ENCODE measurements around the gene SARDH.

SARDH gene

GRCh38 chr9:133711428-133712220, 26.5 kb downstream of the SARDH start:
- H3K9me3 ChIP-seq (ENCODE audit: control insufficient read depth, low read length): no peaks in the 10 kb centered on the region
- peaks cover 58% of the 10 kb centered on the region for H3K4me1 ChIP-seq (ENCODE audit: control insufficient read depth, insufficient read depth, low read length, poor library complexity, severe bottlenecking)
- H3K27ac ChIP-seq (ENCODE audit: low read depth, low read length, severe bottlenecking): peak overlapping the region; percentile 73
- no peak overlapping the region for H3K4me3 ChIP-seq (ENCODE audit: extremely low read depth, insufficient read depth, low read length, poor library complexity, severe bottlenecking)
- no peaks in the 10 kb centered on the region for H3K36me3 ChIP-seq (ENCODE audit: control insufficient read depth, insufficient read depth, low read length)
- WGBS, 2 experiments (ENCODE audit: insufficient coverage in 2 of 2): 82 to 89% methylated on average over 27 to 29 of the region's 32 CpGs

DNA sequence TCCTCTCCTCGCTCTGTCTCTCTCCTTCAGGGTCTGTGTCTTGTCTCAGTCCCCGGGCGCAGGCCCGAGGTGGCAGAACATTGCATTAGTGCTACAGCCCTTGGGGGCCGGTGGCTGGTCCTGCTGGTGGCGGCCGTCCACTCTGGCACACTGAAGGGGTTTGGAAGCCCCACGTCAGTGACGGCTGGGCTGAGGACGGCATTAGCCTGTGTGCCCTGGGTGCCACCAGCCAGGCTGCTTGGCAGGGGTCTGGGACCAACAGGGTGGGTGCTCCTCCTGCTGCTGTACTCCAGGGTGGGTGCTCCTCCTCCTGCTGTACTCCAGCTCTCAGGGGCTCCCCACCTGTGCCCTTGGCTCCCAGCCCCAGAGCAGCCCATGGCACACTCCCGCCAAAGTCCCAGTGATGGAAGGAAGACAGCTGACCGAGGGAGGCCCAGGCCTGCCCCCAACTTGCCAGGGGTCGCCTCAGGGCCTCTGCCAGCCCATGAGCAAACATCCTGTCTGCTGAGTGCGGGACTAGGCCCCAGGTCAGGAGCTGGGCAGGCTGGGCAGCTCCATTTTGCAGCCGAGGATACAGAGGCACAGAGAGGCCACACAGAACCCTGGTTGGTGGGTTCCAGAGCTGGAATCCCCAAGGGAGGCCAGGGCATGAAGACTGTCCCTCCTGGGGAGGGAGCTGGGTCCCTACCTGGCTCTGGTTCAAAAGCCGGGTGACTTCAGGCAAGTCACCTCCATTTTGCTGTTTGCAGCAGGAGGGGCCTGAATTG, 27.3 kb downstream of the SARDH start:
- Histone ChIP-seq H3K4me1 (ENCODE audit: control insufficient read depth, insufficient read depth, low read length, poor library complexity, severe bottlenecking) (peaks cover 50% of the 10 kb centered on the region), H3K27ac (ENCODE audit: low read depth, low read length, severe bottlenecking) (peak overlapping the region; percentile 73), H3K9me3 (ENCODE audit: control insufficient read depth, low read length) (no peaks in the 10 kb centered on the region), H3K4me3 (ENCODE audit: extremely low read depth, insufficient read depth, low read length, poor library complexity, severe bottlenecking) (no peak overlapping the region), H3K36me3 (ENCODE audit: control insufficient read depth, insufficient read depth, low read length) (no peaks in the 10 kb centered on the region)
- 87 to 92% methylated on average over 15 to 16 of the region's 16 CpGs for WGBS, 2 experiments (ENCODE audit: insufficient coverage in 2 of 2)

- Histone ChIP-seq H3K36me3 (ENCODE audit: control insufficient read depth, insufficient read depth, low read length) (no peaks in the 10 kb centered on the region), H3K27ac (ENCODE audit: low read depth, low read length, severe bottlenecking) (no peak overlapping the region), H3K9me3 (ENCODE audit: control insufficient read depth, low read length) (no peaks in the 10 kb centered on the region), H3K4me3 (ENCODE audit: extremely low read depth, insufficient read depth, low read length, poor library complexity, severe bottlenecking) (no peak overlapping the region), H3K4me1 (ENCODE audit: control insufficient read depth, insufficient read depth, low read length, poor library complexity, severe bottlenecking) (peaks cover 41% of the 10 kb centered on the region)
- 94 to 95% methylated on average over 29 to 32 of the region's 32 CpGs for WGBS, 2 experiments (ENCODE audit: insufficient coverage in 2 of 2)
Measured at GRCh38 chr9:133709691-133710571, 28.2 kb downstream of the SARDH start.

DNA sequence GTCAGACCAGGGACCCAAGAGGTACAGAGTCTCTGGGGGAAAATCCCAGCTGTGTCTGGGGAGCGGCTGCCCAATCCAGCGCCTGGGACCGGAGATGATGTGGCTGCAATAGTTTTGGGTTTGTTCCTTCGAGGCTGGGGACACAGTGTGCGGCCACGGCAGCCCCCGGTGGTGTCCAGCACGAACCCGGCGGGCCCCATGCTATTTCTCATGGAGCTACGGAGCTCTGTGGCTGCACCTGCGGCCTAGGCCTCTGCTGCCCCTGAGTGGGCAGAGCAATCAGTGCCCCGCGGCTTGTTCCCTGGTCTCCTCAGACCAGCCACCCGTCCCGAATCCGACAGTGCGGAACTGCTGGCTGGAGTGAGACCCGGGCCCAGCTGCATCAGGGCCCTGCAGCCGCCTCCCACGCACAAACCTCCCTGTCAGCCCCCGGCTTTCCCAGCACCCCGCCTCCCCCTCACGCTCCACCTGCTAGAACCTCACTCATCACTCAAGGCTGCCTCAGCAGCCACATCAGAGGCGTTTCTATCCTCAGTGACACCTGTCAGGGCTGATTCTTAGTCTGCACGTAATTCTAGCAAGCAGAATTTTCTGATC, 29.0 kb downstream of the SARDH start:
- peaks cover 35% of the 10 kb centered on the region for H3K4me1 ChIP-seq (ENCODE audit: control insufficient read depth, insufficient read depth, low read length, poor library complexity, severe bottlenecking)
- H3K9me3 ChIP-seq (ENCODE audit: control insufficient read depth, low read length): no peaks in the 10 kb centered on the region
- no peaks in the 10 kb centered on the region for H3K36me3 ChIP-seq (ENCODE audit: control insufficient read depth, insufficient read depth, low read length)
- WGBS, 2 experiments (ENCODE audit: insufficient coverage in 2 of 2): 80 to 84% methylated on average over 22 to 25 of the region's 26 CpGs
- H3K27ac ChIP-seq (ENCODE audit: low read depth, low read length, severe bottlenecking): no peak overlapping the region
- no peak overlapping the region for H3K4me3 ChIP-seq (ENCODE audit: extremely low read depth, insufficient read depth, low read length, poor library complexity, severe bottlenecking)

DNA sequence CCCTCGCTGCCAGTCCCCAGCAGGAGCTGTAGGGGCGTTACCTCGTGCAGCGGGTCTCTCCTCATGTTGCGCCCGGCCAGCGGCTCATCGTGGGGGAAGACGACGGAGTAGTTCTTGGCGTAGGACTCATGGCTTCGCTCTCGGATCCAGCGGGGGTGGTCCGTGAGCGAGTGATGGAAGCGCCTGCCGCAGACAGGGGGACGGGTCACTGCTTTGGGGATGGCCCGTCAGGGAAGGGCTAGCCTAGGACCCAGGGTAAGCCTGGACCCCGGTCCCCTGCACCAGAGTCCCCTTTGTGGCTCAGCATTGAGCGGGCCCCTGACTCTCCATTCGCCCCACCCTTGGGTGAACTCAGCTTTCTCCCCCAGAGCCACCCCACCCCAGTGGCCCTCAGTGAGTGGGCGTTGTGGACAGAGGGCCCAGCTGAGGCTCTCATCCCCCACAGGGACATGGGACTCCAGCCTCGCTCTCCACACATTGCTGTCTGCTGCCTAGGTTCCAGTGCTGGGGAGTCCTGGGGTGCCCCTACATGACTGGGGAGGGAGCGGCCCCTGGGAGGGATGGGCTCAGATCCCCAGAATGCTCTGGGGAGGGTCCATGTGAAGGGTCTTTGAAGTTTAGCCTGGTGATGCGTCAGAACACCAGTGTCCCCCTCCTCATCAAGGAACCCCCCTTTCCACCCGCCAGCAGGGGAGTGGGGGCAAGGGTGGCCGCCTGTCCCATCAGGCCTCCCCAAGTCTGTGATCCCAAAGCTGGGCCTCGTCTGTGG, 29.7 kb downstream of the SARDH start:
- Histone ChIP-seq H3K4me1 (ENCODE audit: control insufficient read depth, insufficient read depth, low read length, poor library complexity, severe bottlenecking) (peaks cover 28% of the 10 kb centered on the region), H3K9me3 (ENCODE audit: control insufficient read depth, low read length) (no peaks in the 10 kb centered on the region), H3K4me3 (ENCODE audit: extremely low read depth, insufficient read depth, low read length, poor library complexity, severe bottlenecking) (no peak overlapping the region), H3K27ac (ENCODE audit: low read depth, low read length, severe bottlenecking) (no peak overlapping the region), H3K36me3 (ENCODE audit: control insufficient read depth, insufficient read depth, low read length) (no peaks in the 10 kb centered on the region)
- 93 to 95% methylated on average over 19 to 30 of the region's 30 CpGs for WGBS, 2 experiments (ENCODE audit: insufficient coverage in 2 of 2)

GRCh38 chr9:133707763-133708245, 30.3 kb downstream of the SARDH start:
- H3K4me3 ChIP-seq (ENCODE audit: extremely low read depth, insufficient read depth, low read length, poor library complexity, severe bottlenecking): no peak overlapping the region
- no peaks in the 10 kb centered on the region for H3K36me3 ChIP-seq (ENCODE audit: control insufficient read depth, insufficient read depth, low read length)
- WGBS, 2 experiments (ENCODE audit: insufficient coverage in 2 of 2): 89 to 92% methylated on average over 15 of the region's 15 CpGs
- H3K27ac ChIP-seq (ENCODE audit: low read depth, low read length, severe bottlenecking): no peak overlapping the region
- H3K9me3 ChIP-seq (ENCODE audit: control insufficient read depth, low read length): no peaks in the 10 kb centered on the region
- H3K4me1 ChIP-seq (ENCODE audit: control insufficient read depth, insufficient read depth, low read length, poor library complexity, severe bottlenecking): peaks cover 23% of the 10 kb centered on the region

DNA sequence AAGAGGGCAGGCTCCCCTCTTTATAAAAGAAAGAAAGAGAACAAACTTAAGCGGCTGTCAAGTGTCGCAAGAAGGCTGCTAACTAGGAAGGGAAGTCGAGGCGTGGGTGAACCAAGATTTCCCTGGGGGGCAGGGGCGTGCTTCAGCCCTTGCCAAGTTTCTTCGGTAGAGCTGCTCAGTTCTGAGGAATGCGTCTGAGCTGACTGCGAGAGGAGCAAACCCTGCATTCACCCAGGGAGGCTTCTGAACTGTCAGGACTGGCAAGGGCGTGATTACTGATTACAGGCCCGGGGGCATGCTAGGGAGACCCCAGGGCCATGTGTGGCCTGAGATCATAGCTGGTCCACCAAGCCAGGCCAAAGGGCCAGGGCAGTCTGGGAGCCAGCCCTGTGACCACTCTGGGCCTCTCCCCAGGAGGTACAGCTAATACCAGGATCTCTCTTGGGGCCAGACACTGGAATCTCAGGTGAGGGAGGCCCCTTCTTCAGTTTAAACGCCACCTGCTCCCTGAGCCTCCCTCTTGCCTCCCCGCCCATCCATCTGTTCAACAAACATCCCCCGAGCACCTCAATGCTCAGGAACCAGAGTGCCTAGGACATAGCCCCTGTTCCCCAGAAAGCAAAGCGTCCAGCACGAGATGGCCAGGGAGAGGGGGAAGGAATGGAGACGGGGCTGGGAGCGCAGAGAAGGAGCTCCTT, 30.9 kb downstream of the SARDH start:
- WGBS, 2 experiments (ENCODE audit: insufficient coverage in 2 of 2): 87 to 92% methylated on average over 13 to 15 of the region's 17 CpGs
- H3K27ac ChIP-seq (ENCODE audit: low read depth, low read length, severe bottlenecking): no peak overlapping the region

GRCh38 chr9:133706307-133707050, 31.7 kb downstream of the SARDH start:
- Histone ChIP-seq H3K36me3 (ENCODE audit: control insufficient read depth, insufficient read depth, low read length) (no peaks in the 10 kb centered on the region), H3K9me3 (ENCODE audit: control insufficient read depth, low read length) (no peaks in the 10 kb centered on the region), H3K27ac (ENCODE audit: low read depth, low read length, severe bottlenecking) (no peak overlapping the region), H3K4me3 (ENCODE audit: extremely low read depth, insufficient read depth, low read length, poor library complexity, severe bottlenecking) (no peak overlapping the region), H3K4me1 (ENCODE audit: control insufficient read depth, insufficient read depth, low read length, poor library complexity, severe bottlenecking) (peaks cover 21% of the 10 kb centered on the region)
- 83 to 84% methylated on average over 7 to 9 of the region's 12 CpGs for WGBS, 2 experiments (ENCODE audit: insufficient coverage in 2 of 2)

More for the DNA sequence above, 30.9 kb downstream of the SARDH start:
- H3K4me3 ChIP-seq (ENCODE audit: extremely low read depth, insufficient read depth, low read length, poor library complexity, severe bottlenecking): no peak overlapping the region
- no peaks in the 10 kb centered on the region for H3K9me3 ChIP-seq (ENCODE audit: control insufficient read depth, low read length)
- peaks cover 21% of the 10 kb centered on the region for H3K4me1 ChIP-seq (ENCODE audit: control insufficient read depth, insufficient read depth, low read length, poor library complexity, severe bottlenecking)
- no peaks in the 10 kb centered on the region for H3K36me3 ChIP-seq (ENCODE audit: control insufficient read depth, insufficient read depth, low read length)

GRCh38 chr9:133705576-133705975, 32.6 kb downstream of the SARDH start:
- Histone ChIP-seq H3K9me3 (ENCODE audit: control insufficient read depth, low read length) (no peaks in the 10 kb centered on the region), H3K4me3 (ENCODE audit: extremely low read depth, insufficient read depth, low read length, poor library complexity, severe bottlenecking) (no peak overlapping the region), H3K4me1 (ENCODE audit: control insufficient read depth, insufficient read depth, low read length, poor library complexity, severe bottlenecking) (peaks cover 21% of the 10 kb centered on the region), H3K36me3 (ENCODE audit: control insufficient read depth, insufficient read depth, low read length) (no peaks in the 10 kb centered on the region), H3K27ac (ENCODE audit: low read depth, low read length, severe bottlenecking) (no peak overlapping the region)
- WGBS, 2 experiments (ENCODE audit: insufficient coverage in 2 of 2): 90 to 91% methylated on average over 7 to 9 of the region's 10 CpGs
